Activated CD4-positive, alpha-beta memory T cell treated with anti-CD3 and anti-CD28 coated beads for 36 hours (primary cell): ENCODE measurements around the gene CDKL1. TPM values are rescaled to one million over a fixed set of nuclear protein-coding genes. Genes with fewer than 3 reads are reported as not detected.

Experiments
- CTCF ChIA-PET: fragments of 350-600 bp; sonication (Branson Sonifier 250); formaldehyde crosslinking; loops from one replicate; lab custom pipeline; 2021; ENCODE audit warnings: antibody characterized with exemption, inconsistent platforms; lab: Charles Lee
- POLR2A ChIA-PET: fragments of 350-600 bp; sonication (Branson Sonifier 250); formaldehyde crosslinking; loops from one replicate; lab custom pipeline; 2021; ENCODE audit warnings: antibody characterized with exemption; lab: Charles Lee
- DNase-seq: peaks from one replicate; pipeline ENCODE4 v3.0.0-alpha.2; 2020
- H3K27ac Mint-ChIP-seq: one replicate; pipeline ENCODE4 v1.8.0; 2021; ENCODE audit warnings: mixed read lengths
- H3K27me3 Mint-ChIP-seq: one replicate; pipeline ENCODE4 v1.8.0; 2021; ENCODE audit warnings: mixed read lengths
- H3K36me3 Mint-ChIP-seq: one replicate; pipeline ENCODE4 v1.8.0; 2021; ENCODE audit warnings: mixed read lengths
- H3K4me1 Mint-ChIP-seq: one replicate; pipeline ENCODE4 v1.8.0; 2021; ENCODE audit warnings: low read depth, mixed read lengths
- H3K4me3 Mint-ChIP-seq: one replicate; pipeline ENCODE4 v1.8.0; 2021; ENCODE audit warnings: mild to moderate bottlenecking, mixed read lengths
- H3K9me3 Mint-ChIP-seq: one replicate; pipeline ENCODE4 v1.8.0; 2021; ENCODE audit warnings: mixed read lengths
- intact Hi-C: fragments of 100-400 bp; cut with micrococcal nuclease; formaldehyde crosslinking; loops from one replicate; pipeline ENCODE4 v1.15.1; 2023
- microRNA-seq: library from miRNA; unstranded; fragments of <30 nt; microRNA quantifications from one replicate; pipeline ENCODE4 v1.2.0, GENCODE V29; 2022; ENCODE audit warnings: borderline number of aligned reads, borderline microRNAs expressed, borderline replicate concordance
- total RNA-seq, 2 experiments: library from RNA; stranded (reverse); gene quantifications; one replicate each; pipeline ENCODE4 v1.2.3, GENCODE V29; 2021

Gene CDKL1
- total RNA-seq, 2 experiments from 2014 or later = 2.4 to 3.4 TPM

DNA sequence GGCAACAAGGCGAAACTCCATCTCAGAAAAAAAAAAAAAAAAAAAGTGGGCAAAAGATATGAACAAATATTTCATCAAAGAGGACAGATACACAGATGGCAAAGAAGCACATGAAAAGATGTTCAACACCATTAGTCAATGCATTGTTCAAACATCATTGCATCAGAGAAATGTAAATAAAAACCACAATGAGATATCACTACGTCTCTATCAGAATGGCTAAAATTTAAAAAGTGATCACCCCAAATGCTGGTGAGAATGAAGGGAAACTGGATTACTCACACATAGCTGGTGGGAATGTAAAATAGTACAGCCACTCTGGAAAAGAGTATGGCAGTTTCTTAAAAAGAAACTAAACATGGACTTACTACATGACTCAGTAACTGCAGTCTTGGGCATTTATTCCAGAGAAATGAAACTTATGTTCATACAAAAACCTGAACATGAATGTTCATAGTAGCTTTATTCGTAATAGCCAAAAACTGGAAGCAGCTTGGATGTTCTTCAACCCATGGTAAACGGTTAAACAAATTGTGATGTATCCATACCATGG lies 88.2 kb downstream of the CDKL1 start:
- Mint-ChIP-seq H3K36me3 (peaks cover under 1% of the 10 kb centered on the region), H3K27ac (no peak overlapping the region), H3K9me3 (peaks cover under 1% of the 10 kb centered on the region), H3K4me1 (peaks cover 25% of the 10 kb centered on the region), H3K4me3 (no peak overlapping the region), H3K27me3 (no peaks in the 10 kb centered on the region)
- ChIA-PET CTCF (interaction anchor here (0.8 to 1.2 kb wide), 2 partner anchors 10 to 12 kb away, joined by 3 to 4 read pairs; no protein-coding TSS in a partner anchor), POLR2A (no interaction called here)
- intact Hi-C loops = loop anchor here (1.0 kb wide), 1 partner anchor 78 kb away; no protein-coding TSS in a partner anchor
- no peak for DNase-seq

DNA sequence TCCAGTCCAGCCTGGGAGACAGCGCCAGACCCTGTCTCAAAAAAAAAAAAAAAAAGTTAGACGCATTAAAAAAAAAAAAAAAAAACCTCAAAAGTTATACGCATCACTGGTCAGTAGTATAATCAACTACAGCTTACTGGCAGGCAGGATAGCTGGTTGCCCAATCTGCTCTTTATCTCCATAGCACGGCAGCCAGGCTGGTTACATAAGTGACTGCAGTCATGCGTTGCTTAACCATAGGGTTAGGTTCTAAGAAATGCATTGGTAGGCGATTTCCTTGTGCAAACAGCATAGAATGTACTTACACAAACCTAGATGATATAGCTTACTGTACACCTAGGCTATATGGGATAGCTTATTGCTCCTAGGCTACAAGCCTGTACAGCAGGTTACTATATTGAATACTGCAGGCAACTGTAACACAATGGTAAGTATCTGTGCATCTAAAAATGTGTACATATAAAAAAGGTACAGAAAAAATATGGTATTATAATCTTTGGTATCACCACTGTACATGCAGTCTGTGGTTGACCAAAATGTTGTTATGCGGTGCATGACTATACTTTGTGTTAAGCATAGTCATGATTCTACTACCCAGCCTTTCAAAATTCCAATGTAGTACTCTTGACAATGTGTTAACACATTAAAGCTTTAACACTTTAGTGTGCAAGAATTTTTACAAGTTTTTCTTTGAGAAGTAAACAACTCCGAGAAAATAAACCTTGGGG lies 92.8 kb downstream of the CDKL1 start:
- peaks cover 7% of the 10 kb centered on the region for H3K4me1 Mint-ChIP-seq
- no peak overlapping the region for H3K27ac Mint-ChIP-seq
- no peak overlapping the region for H3K4me3 Mint-ChIP-seq
- no peaks in the 10 kb centered on the region for H3K27me3 Mint-ChIP-seq
- peaks cover 14% of the 10 kb centered on the region for H3K36me3 Mint-ChIP-seq
- POLR2A ChIA-PET = no interaction called here
- CTCF ChIA-PET = interaction anchor here (1.4 kb wide), 1 partner anchor 8 kb away, joined by 3 read pairs; the partner anchor contains the start of gene L2HGDH
- H3K9me3 Mint-ChIP-seq = no peaks in the 10 kb centered on the region
- DNase-seq = no peak
- intact Hi-C loops = no loop called here

DNA sequence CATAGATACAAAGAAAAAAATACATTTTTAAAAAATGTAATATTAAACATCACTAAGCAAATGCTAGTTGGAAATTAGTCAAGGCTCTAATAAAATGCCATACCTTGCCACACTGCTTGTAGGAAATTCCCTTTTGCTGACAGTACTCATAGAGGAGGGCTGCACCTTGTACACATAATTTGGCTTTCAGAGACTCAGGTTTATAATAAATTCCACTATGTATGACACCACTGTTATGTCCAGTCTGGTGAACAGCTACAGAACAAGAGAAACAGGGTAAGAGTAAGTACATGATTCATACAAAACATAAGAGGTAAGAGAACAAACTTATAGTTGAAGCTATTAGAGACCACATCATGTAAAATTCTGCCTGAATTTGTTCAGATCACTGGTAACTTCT lies 94.8 kb downstream of the CDKL1 start:
- Mint-ChIP-seq H3K9me3 (no peaks in the 10 kb centered on the region), H3K4me3 (no peak overlapping the region)
- CTCF ChIA-PET = no interaction called here

DNA sequence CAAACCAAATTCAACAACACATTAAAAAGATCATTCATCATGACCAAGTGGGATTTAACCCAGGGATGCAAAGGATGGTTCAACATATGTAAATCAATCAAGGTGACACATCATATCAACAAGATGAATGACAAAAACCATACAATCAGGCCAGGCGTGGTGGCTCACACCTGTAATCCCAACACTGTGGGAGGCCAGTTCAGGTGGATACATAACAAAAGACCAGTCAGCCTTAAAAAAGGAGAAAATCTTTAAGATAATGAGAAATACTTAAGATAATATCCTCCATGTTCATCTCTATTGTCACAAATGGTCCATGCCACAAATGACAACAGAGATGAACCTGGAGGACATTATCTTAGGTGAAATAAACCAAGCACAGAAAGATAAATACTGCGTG lies 97.1 kb downstream of the CDKL1 start:
- Mint-ChIP-seq H3K27me3 (no peaks in the 10 kb centered on the region), H3K4me1 (peaks cover 2% of the 10 kb centered on the region), H3K4me3 (no peak overlapping the region), H3K27ac (no peak overlapping the region), H3K36me3 (peaks cover 22% of the 10 kb centered on the region), H3K9me3 (no peaks in the 10 kb centered on the region)
- no peak for DNase-seq
- POLR2A ChIA-PET = no interaction called here
- CTCF ChIA-PET = no interaction called here
- intact Hi-C loops = no loop called here

More for the DNA sequence above, 94.8 kb downstream of the CDKL1 start:
- Mint-ChIP-seq H3K4me1 (peaks cover 2% of the 10 kb centered on the region), H3K36me3 (peaks cover 22% of the 10 kb centered on the region), H3K27ac (no peak overlapping the region), H3K27me3 (no peaks in the 10 kb centered on the region)
- DNase-seq = no peak
- intact Hi-C loops = no loop called here
- POLR2A ChIA-PET = no interaction called here

DNA sequence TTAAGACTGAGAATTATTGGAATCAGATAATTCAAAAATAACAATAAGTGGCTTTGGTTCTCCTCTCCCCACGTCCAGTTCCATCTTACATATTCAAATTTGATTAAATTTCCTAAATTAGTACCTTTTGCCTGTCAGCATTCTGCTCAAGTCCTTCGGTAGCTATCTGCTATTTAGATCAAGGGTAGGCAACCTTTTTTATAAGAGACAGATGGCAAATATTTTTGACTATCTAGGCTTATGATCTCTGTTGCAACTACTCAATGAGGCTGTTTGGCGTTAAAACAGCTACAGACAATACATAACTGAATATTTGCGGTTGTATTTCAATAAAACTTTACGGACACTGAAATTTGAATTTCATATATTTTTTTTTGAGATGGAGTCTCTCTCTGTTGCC lies 106.4 kb downstream of the CDKL1 start:
- Mint-ChIP-seq H3K4me1 (no peaks in the 10 kb centered on the region), H3K9me3 (no peaks in the 10 kb centered on the region), H3K27ac (no peak overlapping the region), H3K4me3 (no peak overlapping the region), H3K36me3 (peaks cover 14% of the 10 kb centered on the region), H3K27me3 (no peaks in the 10 kb centered on the region)
- ChIA-PET POLR2A (interaction anchor here (0.7 kb wide), 1 partner anchor 42 kb away, joined by 3 read pairs; no protein-coding TSS in a partner anchor), CTCF (no interaction called here)
- no peak for DNase-seq
- intact Hi-C loops = no loop called here

DNA sequence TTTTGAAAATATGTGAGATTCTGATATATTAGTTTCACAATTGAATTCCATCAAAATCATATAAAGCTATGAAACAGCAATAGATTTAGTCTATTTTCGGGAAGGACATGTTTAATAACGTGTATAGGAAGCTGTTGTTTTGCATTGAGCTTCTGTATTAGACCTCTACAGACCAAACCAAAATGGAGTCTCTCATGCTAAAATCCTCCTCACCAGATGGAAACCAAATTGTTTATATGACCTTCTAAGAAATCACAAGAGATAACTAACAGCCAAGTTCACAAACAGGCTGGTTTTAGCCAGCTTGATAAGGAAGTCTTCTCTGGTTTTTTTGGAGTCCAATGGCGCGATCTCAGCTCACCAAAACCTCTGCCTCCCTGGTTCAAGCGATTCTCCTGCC lies 108.5 kb downstream of the CDKL1 start:
- no peak overlapping the region for H3K27ac Mint-ChIP-seq
- no peaks in the 10 kb centered on the region for H3K27me3 Mint-ChIP-seq
- ChIA-PET CTCF (no interaction called here), POLR2A (no interaction called here)
- intact Hi-C loops = no loop called here
- DNase-seq = no peak
- no peak overlapping the region for H3K4me3 Mint-ChIP-seq
- no peaks in the 10 kb centered on the region for H3K4me1 Mint-ChIP-seq
- peaks cover 6% of the 10 kb centered on the region for H3K36me3 Mint-ChIP-seq
- H3K9me3 Mint-ChIP-seq = no peaks in the 10 kb centered on the region

DNA sequence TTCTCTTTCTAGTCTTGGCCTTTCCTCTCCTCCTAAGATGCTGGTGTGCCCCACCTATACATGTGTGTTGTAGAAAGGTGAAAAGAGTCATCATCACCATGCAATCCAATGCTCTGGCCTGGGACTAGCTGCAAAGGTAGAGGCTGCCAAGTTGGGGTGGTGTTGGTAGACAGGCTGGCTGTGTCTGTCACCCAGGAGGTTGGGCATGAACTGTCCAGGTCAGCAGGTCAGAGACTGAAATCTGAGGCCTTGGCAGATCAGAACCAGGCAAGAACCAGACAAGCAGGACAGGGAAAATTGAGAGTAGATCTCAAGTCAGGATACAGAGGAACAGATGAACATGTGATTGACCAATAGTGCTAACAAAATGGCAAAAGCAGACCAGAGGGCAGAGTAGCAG lies 110.8 kb downstream of the CDKL1 start:
- no peaks in the 10 kb centered on the region for H3K4me1 Mint-ChIP-seq
- no peak for DNase-seq
- intact Hi-C loops = no loop called here
- ChIA-PET POLR2A (no interaction called here), CTCF (no interaction called here)
- peaks cover 6% of the 10 kb centered on the region for H3K36me3 Mint-ChIP-seq
- no peak overlapping the region for H3K4me3 Mint-ChIP-seq
- H3K27me3 Mint-ChIP-seq = no peaks in the 10 kb centered on the region
- H3K9me3 Mint-ChIP-seq = no peaks in the 10 kb centered on the region
- no peak overlapping the region for H3K27ac Mint-ChIP-seq

Small RNAs within 50 kb of the gene (microRNA-seq; reads per million reads assigned to microRNA genes)
- gene MIR4504 = 1.6 reads per million

Other genes starting within 250 kb of the CDKL1 start
- 10 to 100 TPM; 19.6 to 20.9 TPM for gene SOS2, start 165.3 kb downstream of the CDKL1 start, total RNA-seq
- 10 to 100 TPM; 15.0 to 15.2 TPM for gene L2HGDH, start 84.7 kb downstream of the CDKL1 start, total RNA-seq
- 10 to 100 TPM; 13.4 to 13.9 TPM for gene DMAC2L, start 84.6 kb downstream of the CDKL1 start, total RNA-seq
- gene MAP4K5, start 135.7 kb upstream of the CDKL1 start, total RNA-seq = 10 to 100 TPM; 14.6 to 15.6 TPM
- gene ATL1, start 163.3 kb upstream of the CDKL1 start, total RNA-seq = under 1 TPM; 0.38 to 0.58 TPM